HuH-7.5 (cell line): ENCODE measurements around the gene PRR14.
"Not testable (repeated sequence)": the region's sequence is repeated elsewhere in the genome, so short reads cannot be mapped to it uniquely, and the experiment has no call there.

Source experiments
- DNase-seq: peaks from one replicate; pipeline ENCODE4 v3.0.0; 2011; ENCODE audit warnings: low spot score

Gene PRR14

GRCh38 chr16:30632454-30632853 is 18.3 kb upstream of the PRR14 start:
- not testable (repeated sequence) for DNase-seq

GRCh38 chr16:30633526-30633925 is 17.2 kb upstream of the PRR14 start:
- DNase-seq, result no peak

DNA sequence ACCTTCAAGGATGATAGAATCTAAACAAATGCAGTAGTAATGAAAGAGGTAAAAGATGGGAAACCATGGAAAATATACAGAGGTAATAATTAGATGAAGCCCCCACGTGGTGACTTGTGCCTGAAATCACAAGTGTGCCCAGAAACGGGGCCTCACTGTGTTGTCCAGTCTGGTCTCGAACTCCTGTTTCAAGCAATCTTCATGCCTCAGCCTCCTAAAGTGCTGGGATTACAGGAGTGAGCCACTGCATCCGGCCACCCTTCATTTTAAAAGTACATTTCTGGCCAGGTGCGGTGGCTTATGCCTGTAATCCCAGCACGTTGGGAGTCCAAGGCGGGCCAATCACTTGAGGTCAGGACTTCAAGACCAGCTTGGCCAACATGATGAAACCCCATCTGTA is 14.2 kb upstream of the PRR14 start:
- DNase-seq, result no peak

DNA sequence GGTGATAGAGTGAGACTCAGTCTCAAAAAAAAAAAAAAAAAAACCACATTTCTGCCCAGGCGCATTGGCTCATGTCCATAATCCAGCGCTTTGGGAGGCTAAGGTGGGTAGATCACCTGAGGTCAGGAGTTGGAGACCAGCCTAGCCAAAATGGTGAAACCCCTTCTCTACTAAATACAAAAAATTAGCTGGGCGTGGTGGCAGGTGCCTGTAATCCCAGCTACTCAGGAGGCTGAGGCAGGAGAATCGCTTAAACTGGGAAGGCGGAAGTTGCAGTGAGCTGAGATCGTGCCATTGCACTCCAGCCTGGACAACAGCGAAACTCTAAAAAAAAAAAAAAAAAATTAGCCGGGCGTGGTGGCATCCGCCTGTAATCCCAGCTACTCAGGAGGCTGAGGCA is 13.6 kb upstream of the PRR14 start:
- not testable (repeated sequence) for DNase-seq

- DNase-seq, result no peak
These were observed 12.8 kb upstream of the PRR14 start for GRCh38 chr16:30637944-30638343.

DNA sequence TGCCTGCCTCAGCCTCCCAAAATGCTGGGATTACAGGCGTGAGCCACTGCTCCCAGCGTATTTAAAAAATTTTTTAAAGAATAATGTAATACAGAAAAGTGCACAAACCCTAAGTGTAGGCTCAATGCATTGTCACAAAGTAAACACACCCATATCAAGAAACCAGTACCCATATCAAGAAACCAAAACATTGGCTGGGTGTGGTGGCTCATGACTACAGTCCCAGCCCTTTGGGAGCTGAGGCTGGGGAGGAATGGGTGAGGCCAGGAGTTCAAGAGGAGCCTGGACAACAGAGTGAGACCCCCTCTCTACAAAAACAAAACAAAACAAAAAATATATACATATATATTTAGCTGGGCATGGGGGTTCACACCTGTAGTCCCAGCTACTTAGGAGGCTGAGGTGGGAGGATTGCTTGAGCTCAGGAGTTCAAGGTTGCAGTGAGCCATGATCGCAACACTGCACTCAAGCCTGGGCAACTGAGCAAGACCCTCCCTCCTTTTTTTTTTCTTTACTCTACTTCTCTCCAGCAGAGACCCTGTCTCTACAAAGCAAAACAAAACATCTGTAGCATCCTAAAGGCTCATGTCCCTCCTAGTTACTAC is 9.3 kb upstream of the PRR14 start:
- DNase-seq, result no peak

DNA sequence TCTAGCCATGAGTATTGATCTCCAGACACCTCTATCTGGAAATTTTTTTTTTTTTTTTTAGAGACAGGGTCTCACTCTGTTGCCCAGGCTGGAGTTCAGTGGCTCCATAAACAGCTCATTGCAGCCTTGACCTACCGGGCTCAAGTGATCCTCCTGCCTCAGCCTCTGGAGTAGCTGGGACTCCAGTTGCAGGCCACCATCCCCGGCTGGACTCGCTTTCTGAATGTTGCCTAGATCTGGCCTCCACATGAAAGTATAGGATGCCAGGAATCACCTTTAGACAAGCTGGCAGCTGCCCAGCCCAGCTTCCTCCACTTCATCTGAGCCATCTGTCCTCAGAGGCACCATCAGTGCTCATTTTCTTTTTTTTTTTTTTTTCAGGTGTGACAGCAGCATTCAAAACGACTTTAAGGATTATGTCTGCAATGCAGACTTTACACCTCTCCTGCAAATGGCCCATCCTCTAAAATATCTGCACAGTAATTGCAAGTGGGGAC is 6.4 kb upstream of the PRR14 start:
- DNase-seq, result no peak

DNA sequence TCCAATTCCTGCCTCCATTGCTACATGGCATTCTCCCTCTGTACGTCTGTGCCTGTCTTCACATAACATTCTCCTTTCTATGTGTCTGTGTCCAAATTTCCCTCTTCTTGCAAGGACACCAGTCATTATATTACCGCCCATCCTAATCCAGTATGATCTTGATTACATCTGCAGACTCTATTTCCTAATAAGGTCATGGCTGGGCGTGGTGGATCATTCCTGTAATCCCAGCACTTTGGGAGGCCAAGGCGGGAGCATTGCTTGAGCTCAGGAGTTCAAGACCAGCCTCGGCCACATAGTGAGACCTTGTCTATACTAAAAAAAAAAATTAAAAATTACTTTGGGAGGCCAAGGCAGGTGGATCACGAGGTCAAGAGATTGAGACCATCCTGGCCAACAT is 5.0 kb upstream of the PRR14 start:
- DNase-seq, result no peak

DNA sequence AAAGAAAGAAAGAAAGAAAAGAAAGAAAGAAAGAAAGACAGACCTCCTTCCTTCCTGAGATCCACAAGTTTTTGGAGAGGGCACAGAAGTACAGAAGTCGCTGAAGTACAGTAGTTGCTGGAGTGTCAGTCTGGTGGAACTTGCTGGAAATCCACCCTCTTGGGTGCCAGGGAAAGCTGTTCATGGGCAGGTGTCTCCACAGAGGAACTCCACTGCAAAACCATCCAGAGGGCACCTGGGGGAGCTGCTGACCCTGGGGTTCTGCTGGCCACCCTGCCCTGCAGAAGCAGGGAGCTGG is 3.5 kb upstream of the PRR14 start:
- DNase-seq, result no peak

DNA sequence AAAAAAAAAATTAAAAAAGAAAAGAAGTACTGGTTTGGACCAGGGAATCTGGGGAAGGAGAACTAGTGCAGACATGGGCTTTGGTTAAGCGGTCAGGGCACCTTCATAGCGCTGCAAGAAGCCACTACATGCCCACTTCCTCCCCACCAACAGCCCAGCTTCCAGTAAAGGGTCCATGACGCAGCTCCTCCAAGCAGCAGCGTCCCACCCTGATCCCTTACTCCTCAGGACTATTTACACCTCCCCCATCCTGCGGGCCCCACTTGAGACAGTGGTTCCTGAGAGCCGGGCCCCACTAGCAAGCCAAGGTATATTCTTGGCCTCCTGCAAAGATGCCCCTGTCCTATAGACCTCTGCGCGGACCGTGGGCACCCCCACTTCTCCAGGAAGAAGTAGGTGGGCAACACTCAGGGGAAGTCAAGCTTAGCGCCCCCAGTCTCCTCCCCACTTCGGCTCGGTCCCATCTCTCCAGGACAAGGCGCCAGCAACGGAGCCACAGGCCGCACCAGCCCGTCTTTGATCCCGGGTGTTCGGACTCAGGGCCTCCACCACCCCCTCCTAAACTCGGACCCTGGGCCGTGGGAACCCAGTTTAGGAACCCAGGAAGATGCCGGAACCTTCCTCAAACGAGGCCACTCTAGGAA is 913 bp upstream of the PRR14 start:
- DNase-seq, result no peak

DNA sequence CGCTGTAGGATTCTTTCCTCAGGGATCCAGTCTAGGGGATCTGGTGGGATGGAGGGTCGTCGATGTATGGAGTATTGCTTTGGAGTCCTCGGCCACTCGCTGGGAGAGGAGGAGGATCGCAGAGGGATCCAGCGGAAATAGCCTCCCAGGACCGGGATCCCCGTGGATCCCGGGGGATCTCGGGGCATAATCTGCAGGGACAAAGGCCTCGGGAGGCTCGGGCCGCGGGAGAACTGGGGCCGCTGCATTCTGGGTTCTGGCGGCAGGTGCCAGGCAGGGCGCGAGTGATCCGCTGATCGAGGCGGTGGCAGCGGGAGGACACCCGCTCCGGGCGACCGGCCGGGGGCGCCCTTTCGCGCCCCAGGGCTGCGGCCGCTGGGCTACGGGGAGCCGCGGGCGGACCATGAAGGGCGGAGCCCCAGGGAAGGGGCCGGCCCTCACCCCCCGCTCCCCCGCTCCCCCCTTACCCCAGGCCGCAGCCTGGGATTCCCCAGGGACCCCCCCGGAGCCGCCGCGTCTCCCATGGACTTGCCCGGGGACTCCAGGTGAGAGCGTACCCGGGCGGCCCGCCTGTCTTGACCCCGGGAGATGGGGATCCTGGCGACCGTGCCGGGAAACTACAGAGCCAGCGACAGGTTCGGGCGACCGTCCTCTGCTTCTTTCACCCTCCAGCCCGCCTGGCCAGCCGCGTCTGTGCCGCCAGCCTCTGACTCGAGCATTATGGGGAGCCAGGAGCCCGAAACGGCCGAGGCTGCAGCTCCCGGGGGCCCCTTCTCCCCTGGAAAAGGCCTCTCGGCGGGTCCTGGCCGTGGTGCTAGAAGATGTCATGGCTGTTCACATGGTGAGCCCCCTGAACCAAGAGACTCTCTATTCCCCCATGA is 604 bp downstream of the PRR14 start:
- peak; percentile 86 for DNase-seq

- no peak for DNase-seq
These were observed 1.2 kb downstream of the PRR14 start for GRCh38 chr16:30652005-30652296.

GRCh38 chr16:30652718-30653117 is 2.0 kb downstream of the PRR14 start:
- no peak for DNase-seq

GRCh38 chr16:30654856-30655255 is 4.1 kb downstream of the PRR14 start:
- DNase-seq, result no peak

GRCh38 chr16:30655815-30656347 is 5.1 kb downstream of the PRR14 start:
- no peak for DNase-seq

- DNase-seq, result no peak
These were observed 5.6 kb downstream of the PRR14 start for GRCh38 chr16:30656388-30656787.

DNA sequence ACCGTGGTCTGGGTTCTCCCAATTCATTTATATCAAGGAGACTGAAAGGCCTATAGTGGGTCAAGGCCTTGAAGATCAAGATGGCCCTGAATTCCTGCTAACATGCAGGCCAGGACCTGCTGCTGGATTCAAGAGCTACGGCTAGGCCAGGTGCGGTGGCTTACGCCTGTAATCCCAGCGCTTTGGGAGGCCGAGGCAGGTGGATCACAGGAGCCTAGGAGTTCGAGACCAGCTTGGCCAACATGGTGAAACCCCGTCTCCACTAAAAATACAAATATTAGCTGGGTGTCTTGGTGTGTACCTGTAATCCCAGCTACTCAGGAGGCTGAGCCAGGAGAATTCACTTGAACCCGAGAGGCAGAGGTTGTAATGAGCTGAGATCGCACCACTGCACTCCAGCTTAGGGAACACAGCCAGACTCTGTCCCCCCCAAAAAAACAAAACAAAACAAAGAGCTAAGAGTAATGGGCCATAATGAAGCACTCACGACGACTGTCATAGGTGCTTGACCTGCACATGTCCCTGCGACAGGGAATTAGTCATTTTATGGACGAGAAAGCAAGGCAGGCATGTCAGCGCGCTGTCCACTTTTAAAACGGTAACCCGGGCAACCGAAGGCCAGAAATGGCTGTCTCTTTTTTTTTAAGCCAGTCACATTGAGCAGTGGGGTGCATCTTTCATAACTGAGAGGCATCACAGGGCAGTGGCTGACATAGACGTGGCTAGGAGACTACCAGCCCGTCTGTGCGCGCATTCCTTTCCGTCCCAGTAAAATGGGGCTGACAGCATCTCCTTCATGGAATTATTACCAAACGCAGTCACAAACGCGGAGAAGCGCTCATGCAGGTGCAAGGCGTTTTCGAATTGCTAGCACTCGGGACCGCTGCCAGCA is 6.5 kb downstream of the PRR14 start:
- DNase-seq, result no peak

GRCh38 chr16:30657866-30658730 is 7.3 kb downstream of the PRR14 start, which contains the start of gene FBRS:
Gene FBRS, plus strand, starts transcription at chr16:30658431. Its CDS starts 1,088 bp downstream, at chr16:30659519.
- peak; percentile 96 for DNase-seq

- peak; percentile 80 for DNase-seq
These were observed 8.2 kb downstream of the PRR14 start for GRCh38 chr16:30658731-30659506.
